Activated T-helper 1 cell treated with anti-CD3 and anti-CD28 coated beads, Interleukin-12 subunit alpha, Interleukin-12 subunit beta, Interleukin-2, Interleukin-4 antibody, amounts not matched to agents 30 ng/mL and 10 ng/mL and 1 ng/mL, durations not matched to agents 14 hours and 24 hours and 36 hours (primary cell): ENCODE data around the gene IL1RAPL1. TPM values are rescaled to one million over a fixed set of nuclear protein-coding genes. Genes with fewer than 3 reads are reported as not detected.

ENCODE experiments used
- DNase-seq: peaks from one replicate; pipeline ENCODE4 v3.0.0; 2021; ENCODE audit warnings: low spot score
- H3K27ac Mint-ChIP-seq: one replicate; pipeline ENCODE4 v1.8.0; 2021; ENCODE audit warnings: mild to moderate bottlenecking, mixed read lengths
- H3K27me3 Mint-ChIP-seq: one replicate; pipeline ENCODE4 v1.8.0; 2022; ENCODE audit warnings: mild to moderate bottlenecking, moderate library complexity, mixed read lengths; ENCODE audit not compliant: insufficient read depth
- H3K36me3 Mint-ChIP-seq: one replicate; pipeline ENCODE4 v1.8.0; 2021; ENCODE audit warnings: low read depth, mixed read lengths
- H3K4me1 Mint-ChIP-seq: one replicate; pipeline ENCODE4 v1.8.0; 2021; ENCODE audit warnings: low read depth, mixed read lengths
- H3K4me3 Mint-ChIP-seq: one replicate; pipeline ENCODE4 v1.8.0; 2021; ENCODE audit warnings: mild to moderate bottlenecking, moderate library complexity, mixed read lengths
- H3K9me3 Mint-ChIP-seq: one replicate; pipeline ENCODE4 v1.8.0; 2021; ENCODE audit warnings: mixed read lengths
- intact Hi-C: fragments of 100-400 bp; cut with micrococcal nuclease; formaldehyde crosslinking; loops from one replicate; pipeline ENCODE4 v1.15.1; 2024
- total RNA-seq: library from RNA; stranded (reverse); gene quantifications from 2 replicates; pipeline ENCODE4 v1.2.3, GENCODE V29; 2022

The IL1RAPL1 gene
- total RNA-seq, 1 donor from 2014 or later = not detected

DNA sequence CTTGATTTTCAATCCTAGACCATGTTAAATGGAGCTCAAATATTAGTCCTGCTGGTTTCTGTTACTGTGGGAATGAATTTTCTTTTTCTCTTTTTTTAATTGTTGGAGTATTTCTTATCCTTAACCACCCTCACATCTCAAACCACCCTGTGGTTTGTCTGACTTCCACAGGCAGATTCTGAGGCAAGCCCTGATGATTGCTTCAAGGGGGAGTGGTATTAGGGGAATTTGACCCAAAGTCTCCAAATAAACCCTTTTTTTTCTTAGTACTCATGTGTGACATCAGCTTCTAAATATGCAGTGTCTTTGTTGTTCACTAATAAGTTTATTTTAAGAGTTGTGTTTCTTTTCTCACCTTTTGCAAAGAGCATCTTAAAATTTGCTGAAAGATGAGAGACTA is 810.3 kb downstream of the IL1RAPL1 start:
- H3K4me3 Mint-ChIP-seq = no peak overlapping the region
- H3K27ac Mint-ChIP-seq = no peak overlapping the region
- no peaks in the 10 kb centered on the region for H3K9me3 Mint-ChIP-seq
- no peaks in the 10 kb centered on the region for H3K4me1 Mint-ChIP-seq
- no peaks in the 10 kb centered on the region for H3K36me3 Mint-ChIP-seq
- no peaks in the 10 kb centered on the region for H3K27me3 Mint-ChIP-seq
- DNase-seq = no peak
- intact Hi-C loops = no loop called here

DNA sequence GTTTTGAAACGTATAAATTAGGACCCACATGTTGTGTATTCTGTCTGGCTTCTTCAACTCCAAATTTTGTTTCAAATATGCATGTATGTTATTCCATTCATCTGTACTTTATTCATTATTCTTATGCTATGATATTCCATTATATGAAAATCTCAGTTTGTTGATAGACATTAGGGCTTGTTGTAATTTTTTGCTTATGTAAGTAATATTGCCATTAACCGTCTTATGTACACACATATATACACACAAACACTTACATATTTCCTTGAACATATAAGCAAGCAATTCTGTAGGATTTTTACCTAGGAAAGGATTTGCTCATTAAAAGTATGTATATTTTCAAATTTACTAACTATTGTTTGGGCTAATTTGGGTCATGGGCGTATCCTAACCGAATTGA is 820.1 kb downstream of the IL1RAPL1 start:
- Mint-ChIP-seq H3K36me3 (no peaks in the 10 kb centered on the region), H3K4me3 (no peak overlapping the region), H3K4me1 (no peaks in the 10 kb centered on the region), H3K27me3 (no peaks in the 10 kb centered on the region), H3K9me3 (no peaks in the 10 kb centered on the region), H3K27ac (no peak overlapping the region)
- intact Hi-C loops = no loop called here
- no peak for DNase-seq

DNA sequence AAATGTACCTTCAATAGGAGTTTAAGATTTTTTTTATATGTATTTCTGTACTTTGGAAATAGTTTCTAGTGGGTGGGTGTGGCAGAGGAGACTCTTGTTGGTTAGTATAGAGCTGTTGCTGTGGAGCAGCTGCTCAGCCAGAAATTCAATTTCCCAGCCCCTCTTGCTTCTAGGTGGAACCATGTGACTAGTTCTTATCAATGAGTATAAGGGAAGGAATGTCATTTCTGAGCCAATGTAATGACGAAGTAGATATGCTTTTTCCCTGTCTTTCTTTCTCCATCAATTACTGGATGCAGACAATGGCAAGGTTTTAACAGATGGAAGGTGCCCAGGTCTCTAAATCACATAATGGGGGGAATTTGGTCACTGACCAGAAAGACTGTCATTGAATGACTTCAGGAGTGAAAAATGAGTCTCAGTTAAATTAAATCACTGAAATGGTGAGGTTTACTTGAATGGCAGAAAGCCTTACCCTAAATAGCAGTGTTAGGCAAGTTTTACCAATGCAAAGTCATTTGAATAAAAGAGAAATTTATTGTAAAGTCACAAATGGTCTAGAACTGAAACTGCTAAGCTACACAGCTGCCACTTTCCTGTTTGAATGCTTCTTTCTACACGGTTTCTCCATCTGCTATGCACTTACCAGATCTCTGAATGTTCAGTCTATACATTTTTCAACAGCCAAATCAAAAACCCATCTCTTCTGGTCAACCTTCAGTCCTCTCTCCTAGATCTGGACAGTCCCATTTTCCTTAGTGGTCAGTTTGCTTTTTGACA is 832.7 kb downstream of the IL1RAPL1 start:
- H3K4me3 Mint-ChIP-seq = no peak overlapping the region
- intact Hi-C loops = no loop called here
- no peaks in the 10 kb centered on the region for H3K36me3 Mint-ChIP-seq
- H3K27me3 Mint-ChIP-seq = no peaks in the 10 kb centered on the region
- no peak for DNase-seq
- H3K9me3 Mint-ChIP-seq = no peaks in the 10 kb centered on the region
- no peaks in the 10 kb centered on the region for H3K4me1 Mint-ChIP-seq
- no peak overlapping the region for H3K27ac Mint-ChIP-seq

DNA sequence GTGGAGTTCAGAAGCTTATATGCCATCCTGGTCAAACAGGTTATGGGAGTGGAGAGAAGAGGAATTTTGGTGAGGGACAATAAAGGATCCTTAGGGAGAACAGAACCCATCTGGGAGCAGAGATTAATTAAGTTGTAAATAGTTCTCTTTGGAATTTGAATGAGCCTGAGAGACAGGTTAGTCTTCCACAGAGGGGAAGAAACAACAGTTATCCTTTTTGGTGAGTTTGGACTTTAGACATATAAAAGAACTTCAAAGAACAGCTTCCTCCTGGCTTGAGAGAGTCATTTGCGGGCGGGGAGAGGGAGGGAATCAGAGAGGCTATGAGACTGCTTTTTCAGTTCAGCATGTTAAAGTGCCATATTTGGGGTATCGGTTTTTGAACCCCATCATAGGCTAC is 834.8 kb downstream of the IL1RAPL1 start:
- Mint-ChIP-seq H3K27me3 (no peaks in the 10 kb centered on the region), H3K4me1 (no peaks in the 10 kb centered on the region), H3K27ac (no peak overlapping the region), H3K36me3 (no peaks in the 10 kb centered on the region), H3K4me3 (no peak overlapping the region), H3K9me3 (no peaks in the 10 kb centered on the region)
- no peak for DNase-seq
- intact Hi-C loops = no loop called here

DNA sequence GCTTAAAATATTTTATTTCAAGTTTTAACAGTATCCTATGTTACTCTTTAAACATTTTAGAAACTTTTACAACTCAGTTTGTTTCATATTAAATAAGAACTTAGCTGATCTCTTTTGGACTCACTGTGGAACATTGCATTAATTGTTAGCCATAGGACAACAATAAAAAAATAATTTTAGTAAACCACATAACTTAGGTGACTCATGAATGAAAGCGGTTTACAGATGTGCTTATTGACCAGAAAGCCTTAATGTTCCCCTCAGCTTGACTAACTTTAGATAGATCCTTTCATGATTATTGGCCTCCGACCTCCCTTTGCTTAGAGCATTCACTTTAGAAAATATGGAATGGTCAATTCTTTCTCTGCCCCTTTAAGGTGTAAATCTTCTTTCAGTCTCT is 844.6 kb downstream of the IL1RAPL1 start:
- Mint-ChIP-seq H3K27ac (no peak overlapping the region), H3K36me3 (no peaks in the 10 kb centered on the region), H3K27me3 (no peaks in the 10 kb centered on the region), H3K4me3 (no peak overlapping the region), H3K9me3 (no peaks in the 10 kb centered on the region), H3K4me1 (no peaks in the 10 kb centered on the region)
- intact Hi-C loops = no loop called here
- no peak for DNase-seq

DNA sequence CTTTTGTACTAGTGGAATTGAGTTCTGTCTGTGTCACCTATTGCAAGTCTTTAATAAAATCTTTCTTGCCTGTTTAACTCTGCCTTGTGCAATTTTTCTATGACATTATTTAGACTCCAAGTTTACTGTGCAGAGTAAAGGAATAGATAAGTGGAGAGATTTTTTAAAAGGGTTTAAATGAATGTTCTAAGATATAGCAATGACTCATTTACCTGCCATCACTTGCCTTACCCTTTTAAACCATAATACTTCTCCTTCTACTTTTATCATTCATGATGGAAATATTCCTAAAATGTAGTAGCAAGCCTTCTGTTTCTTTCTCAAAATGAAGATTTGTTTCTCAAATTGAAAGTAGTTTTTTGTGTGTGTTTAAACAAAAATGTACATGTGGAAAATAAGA is 845.3 kb downstream of the IL1RAPL1 start:
- intact Hi-C loops = no loop called here
- no peak overlapping the region for H3K4me3 Mint-ChIP-seq
- no peak overlapping the region for H3K27ac Mint-ChIP-seq

DNA sequence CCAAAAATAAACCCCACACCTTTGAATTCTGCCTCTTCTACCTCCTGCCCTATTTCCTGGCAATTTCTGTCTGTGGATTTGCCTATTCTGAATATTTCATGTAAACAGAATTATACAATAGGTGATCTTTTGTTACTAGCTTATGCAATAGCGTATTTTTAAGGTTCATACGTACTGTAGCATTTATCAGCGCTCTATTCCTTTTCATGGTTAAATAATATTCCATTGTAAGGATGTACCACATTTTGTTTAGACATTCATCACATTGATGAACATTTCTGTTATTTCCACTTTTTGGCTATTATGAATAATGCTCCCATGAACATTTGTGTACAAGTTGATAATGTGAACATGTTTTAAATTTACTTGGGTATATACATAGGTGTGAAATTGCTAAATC is 847.7 kb downstream of the IL1RAPL1 start:
- Mint-ChIP-seq H3K36me3 (no peaks in the 10 kb centered on the region), H3K27me3 (no peaks in the 10 kb centered on the region), H3K9me3 (no peaks in the 10 kb centered on the region), H3K4me3 (no peak overlapping the region), H3K4me1 (no peaks in the 10 kb centered on the region), H3K27ac (no peak overlapping the region)
- intact Hi-C loops = no loop called here
- no peak for DNase-seq

More for the DNA sequence above, 845.3 kb downstream of the IL1RAPL1 start:
- Mint-ChIP-seq H3K4me1 (no peaks in the 10 kb centered on the region), H3K27me3 (no peaks in the 10 kb centered on the region), H3K9me3 (no peaks in the 10 kb centered on the region), H3K36me3 (no peaks in the 10 kb centered on the region)
- DNase-seq = no peak

DNA sequence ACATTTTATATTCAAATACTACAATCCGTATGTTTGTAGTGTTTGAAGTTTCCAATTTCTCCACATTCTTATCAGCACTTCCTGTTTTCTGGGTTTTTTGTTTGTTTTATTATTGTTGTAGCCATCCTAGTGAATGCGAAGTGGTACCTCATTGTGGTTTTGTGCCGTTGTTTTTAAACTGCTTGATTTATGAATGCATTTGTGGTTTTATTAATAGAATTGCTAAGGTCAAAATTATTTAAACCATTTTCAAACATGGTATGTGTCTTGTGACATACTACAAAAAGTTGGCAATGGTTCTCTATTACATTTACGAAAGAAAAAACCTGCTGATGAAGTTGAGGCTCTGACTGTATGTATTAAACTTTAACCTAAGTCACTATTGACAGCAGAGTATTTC is 848.1 kb downstream of the IL1RAPL1 start:
- intact Hi-C loops = no loop called here
- H3K9me3 Mint-ChIP-seq = no peaks in the 10 kb centered on the region
- no peak overlapping the region for H3K27ac Mint-ChIP-seq
- no peaks in the 10 kb centered on the region for H3K4me1 Mint-ChIP-seq
- no peaks in the 10 kb centered on the region for H3K27me3 Mint-ChIP-seq
- no peak for DNase-seq
- H3K36me3 Mint-ChIP-seq = no peaks in the 10 kb centered on the region
- no peak overlapping the region for H3K4me3 Mint-ChIP-seq

DNA sequence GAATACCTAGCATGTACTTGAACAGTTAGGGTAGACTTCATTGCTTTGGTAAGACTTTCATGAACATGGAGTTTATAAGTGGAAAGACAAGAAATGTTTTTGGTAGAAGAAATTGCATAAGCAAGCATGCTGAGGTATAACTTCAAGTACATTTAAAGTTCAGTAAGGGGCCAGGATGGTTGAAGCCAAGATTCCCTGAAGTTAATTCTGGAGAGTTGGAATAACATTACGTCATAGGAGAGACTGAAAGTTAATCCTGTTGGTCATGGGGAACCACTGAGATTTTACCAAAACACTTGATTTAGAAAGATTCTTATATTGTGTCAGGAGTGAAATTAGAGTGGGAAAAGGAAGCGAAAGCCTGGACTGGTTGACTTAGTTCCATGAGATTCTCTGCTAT is 860.6 kb downstream of the IL1RAPL1 start:
- intact Hi-C loops = no loop called here
- H3K36me3 Mint-ChIP-seq = no peaks in the 10 kb centered on the region
- no peaks in the 10 kb centered on the region for H3K9me3 Mint-ChIP-seq
- no peak overlapping the region for H3K4me3 Mint-ChIP-seq
- no peaks in the 10 kb centered on the region for H3K4me1 Mint-ChIP-seq
- H3K27ac Mint-ChIP-seq = no peak overlapping the region
- DNase-seq = no peak
- H3K27me3 Mint-ChIP-seq = no peaks in the 10 kb centered on the region

DNA sequence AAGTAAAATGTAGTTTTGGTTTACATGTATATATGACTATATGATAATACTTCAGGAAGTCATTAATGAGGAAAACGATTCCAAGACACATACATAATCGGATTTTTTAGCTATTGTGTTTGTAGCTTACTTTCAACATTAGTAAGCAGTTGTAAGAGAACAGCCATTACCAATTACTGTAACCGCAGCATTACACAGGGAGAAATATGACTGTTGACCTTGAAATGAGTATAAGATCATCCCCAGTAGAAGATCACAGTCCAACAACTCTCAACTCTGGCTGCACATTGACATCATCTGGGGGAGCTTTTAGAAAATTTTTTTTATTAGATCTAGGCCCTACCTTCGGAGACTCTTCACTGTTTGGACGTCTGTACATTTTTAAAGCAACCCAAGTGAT is 866.1 kb downstream of the IL1RAPL1 start:
- Mint-ChIP-seq H3K27me3 (no peaks in the 10 kb centered on the region), H3K9me3 (no peaks in the 10 kb centered on the region), H3K36me3 (no peaks in the 10 kb centered on the region), H3K27ac (no peak overlapping the region), H3K4me3 (no peak overlapping the region), H3K4me1 (no peaks in the 10 kb centered on the region)
- intact Hi-C loops = no loop called here
- no peak for DNase-seq

DNA sequence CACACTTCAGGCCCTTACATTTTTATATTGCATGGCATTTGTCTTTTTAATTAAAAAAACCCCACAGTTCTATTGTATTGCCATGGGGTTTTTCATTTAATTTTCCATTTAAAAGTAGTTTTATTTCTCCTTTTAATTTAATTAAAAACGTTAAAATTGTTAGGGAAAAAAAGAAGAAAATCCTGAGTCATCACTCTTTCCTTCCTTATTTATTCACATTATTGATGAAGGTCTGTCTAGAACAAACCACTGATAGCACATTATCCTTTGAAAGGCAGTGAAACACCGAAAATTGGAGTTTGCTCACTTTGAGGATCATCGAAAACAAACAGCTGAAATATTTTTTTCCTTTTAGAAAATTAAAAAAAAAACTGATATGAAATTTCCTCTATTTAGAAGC is 868.5 kb downstream of the IL1RAPL1 start:
- no peaks in the 10 kb centered on the region for H3K27me3 Mint-ChIP-seq
- no peaks in the 10 kb centered on the region for H3K4me1 Mint-ChIP-seq
- no peaks in the 10 kb centered on the region for H3K9me3 Mint-ChIP-seq
- H3K27ac Mint-ChIP-seq = no peak overlapping the region
- intact Hi-C loops = no loop called here
- H3K4me3 Mint-ChIP-seq = no peak overlapping the region
- no peak for DNase-seq
- H3K36me3 Mint-ChIP-seq = no peaks in the 10 kb centered on the region

DNA sequence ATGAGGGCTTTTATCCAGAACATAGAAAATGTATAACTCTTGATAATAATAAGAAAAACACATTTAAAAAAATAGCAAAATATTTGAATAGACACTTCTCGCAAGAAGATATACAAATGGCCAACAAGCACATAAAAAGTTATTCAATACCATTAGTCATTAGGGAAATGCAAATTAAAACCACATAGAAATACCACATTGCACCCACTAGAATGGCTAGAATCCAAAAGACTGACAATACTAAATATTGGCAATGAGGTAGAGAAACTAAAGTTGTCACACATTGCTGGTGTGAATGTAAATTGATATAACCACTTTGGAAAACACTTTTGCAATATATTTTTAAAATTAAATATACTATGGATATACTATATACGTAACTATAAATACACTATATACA is 873.8 kb downstream of the IL1RAPL1 start:
- intact Hi-C loops = no loop called here
- Mint-ChIP-seq H3K4me3 (no peak overlapping the region), H3K27me3 (no peaks in the 10 kb centered on the region), H3K4me1 (no peaks in the 10 kb centered on the region), H3K9me3 (no peaks in the 10 kb centered on the region), H3K27ac (no peak overlapping the region), H3K36me3 (no peaks in the 10 kb centered on the region)
- no peak for DNase-seq

DNA sequence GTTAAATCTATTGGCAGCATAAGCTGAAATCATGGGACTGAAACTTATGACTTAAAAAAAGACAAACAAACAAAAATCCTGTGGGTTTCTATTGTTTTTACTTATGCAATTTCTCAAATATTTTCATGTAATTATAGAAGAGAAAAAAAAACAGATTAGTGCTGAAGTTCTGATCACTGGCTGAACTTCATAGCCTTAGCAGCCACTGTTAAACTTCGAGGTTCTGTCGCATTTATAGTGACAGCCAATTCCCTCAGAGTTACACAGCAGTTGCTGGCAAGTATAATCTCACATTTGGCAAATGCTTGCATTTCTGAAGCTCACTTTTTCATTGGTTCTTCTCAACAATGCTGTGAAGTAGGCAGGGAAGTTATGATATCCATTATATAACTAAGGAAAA is 879.2 kb downstream of the IL1RAPL1 start:
- DNase-seq = no peak
- Mint-ChIP-seq H3K4me1 (no peaks in the 10 kb centered on the region), H3K27me3 (no peaks in the 10 kb centered on the region), H3K27ac (no peak overlapping the region), H3K9me3 (no peaks in the 10 kb centered on the region), H3K36me3 (no peaks in the 10 kb centered on the region), H3K4me3 (no peak overlapping the region)
- intact Hi-C loops = no loop called here

DNA sequence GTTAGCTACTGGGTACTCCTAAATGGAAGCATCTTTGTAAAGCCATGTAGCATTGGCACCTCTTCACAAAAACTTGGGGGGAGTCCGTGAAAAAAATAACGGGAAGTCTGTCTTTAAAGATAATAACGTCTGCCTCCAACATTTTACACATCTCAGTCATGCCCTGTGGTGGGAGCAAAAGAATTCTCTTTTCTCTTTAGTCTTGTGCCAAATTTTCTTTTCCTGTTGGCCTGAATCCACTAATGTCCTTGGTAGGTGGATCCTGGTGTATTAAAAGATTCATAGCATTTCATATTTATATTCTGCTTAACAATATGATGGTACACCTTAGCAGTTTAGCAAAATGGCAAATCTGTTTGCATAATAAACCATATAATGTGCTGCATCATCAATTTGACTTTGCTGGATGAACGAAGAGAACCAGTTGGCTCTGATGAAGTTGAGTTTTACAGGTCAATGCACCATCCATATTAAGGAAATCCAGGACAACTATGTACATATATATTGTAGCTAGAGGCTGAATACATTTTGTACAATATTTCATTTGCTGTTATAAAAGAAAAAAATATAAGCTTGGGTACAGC is 881.8 kb downstream of the IL1RAPL1 start:
- H3K9me3 Mint-ChIP-seq = no peaks in the 10 kb centered on the region

More for the DNA sequence above, 881.8 kb downstream of the IL1RAPL1 start:
- H3K36me3 Mint-ChIP-seq = no peaks in the 10 kb centered on the region
- H3K4me3 Mint-ChIP-seq = no peak overlapping the region
- no peak overlapping the region for H3K27ac Mint-ChIP-seq
- intact Hi-C loops = no loop called here
- DNase-seq = no peak
- no peaks in the 10 kb centered on the region for H3K27me3 Mint-ChIP-seq
- no peaks in the 10 kb centered on the region for H3K4me1 Mint-ChIP-seq
